Measurements from ENCODE around the gene PEX14.

Gene PEX14

DNA sequence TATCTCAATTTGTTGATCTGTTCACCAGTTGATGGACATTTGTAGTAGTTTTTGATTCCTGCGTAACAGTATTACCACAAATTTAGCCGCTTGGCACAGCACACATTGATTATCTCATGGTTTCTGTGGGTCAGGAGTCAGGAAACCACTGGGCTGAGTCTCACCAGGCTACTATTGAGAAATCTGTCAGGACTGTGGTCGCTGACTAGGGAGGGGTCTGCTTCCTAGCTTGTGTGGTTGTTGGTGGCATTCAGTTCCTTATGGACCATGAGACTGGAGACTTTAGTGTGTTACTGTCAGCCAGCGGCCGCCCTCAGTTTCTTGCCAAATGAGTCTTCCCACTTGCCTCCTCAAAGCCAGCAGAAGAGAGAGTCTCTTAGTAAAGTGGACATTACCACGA is 9.8 kb downstream of the PEX14 start:
- no peak for DNase-seq (ENCODE audit: low read depth)
- H3K4me3 ChIP-seq (ENCODE audit: low read length), result no peak overlapping the region

DNA sequence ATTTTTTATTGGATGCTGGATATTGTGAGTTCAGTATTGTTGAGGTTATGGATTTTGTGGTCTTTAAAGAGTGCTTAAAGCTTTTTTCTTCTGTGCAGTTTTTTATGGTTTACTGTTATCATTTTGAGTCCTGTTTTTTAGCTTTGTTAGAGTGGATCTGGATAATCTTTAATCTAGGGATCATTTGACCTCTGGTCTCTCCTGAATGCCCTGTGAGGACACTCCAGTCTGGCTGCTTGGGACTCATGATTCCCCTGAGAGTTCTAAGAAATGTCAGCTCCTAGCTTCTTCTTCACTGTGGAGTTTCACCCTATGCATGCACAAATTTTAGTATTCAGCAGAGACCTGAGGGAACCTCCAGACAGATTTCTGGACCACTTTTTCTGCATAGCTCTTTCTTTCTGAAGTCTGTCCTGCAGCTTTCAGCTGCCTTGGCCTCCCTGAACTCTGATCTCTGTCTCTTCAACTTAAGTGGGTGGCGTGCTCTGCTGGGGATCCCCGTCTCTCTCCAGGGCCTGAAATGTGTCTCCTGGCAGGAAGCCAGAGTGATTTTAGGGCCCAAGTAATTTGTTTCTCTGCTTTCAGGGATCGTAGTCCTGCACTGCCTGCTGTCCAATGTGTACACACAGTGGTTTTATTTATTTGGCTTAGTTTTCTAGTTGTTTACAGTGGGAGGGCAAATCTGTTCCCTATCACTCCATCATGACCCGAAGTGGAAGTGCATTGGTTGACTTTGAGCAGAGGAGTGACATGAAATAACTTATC is 14.7 kb downstream of the PEX14 start:
- no peak for DNase-seq (ENCODE audit: low read depth)
- TF ChIP-seq, protein P1, sequence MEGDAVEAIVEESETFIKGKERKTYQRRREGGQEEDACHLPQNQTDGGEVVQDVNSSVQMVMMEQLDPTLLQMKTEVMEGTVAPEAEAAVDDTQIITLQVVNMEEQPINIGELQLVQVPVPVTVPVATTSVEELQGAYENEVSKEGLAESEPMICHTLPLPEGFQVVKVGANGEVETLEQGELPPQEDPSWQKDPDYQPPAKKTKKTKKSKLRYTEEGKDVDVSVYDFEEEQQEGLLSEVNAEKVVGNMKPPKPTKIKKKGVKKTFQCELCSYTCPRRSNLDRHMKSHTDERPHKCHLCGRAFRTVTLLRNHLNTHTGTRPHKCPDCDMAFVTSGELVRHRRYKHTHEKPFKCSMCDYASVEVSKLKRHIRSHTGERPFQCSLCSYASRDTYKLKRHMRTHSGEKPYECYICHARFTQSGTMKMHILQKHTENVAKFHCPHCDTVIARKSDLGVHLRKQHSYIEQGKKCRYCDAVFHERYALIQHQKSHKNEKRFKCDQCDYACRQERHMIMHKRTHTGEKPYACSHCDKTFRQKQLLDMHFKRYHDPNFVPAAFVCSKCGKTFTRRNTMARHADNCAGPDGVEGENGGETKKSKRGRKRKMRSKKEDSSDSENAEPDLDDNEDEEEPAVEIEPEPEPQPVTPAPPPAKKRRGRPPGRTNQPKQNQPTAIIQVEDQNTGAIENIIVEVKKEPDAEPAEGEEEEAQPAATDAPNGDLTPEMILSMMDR (conservative IDR thresholded peaks at IDR 0.05; ENCODE audit: low read depth, low read length), result no peak
- H3K4me3 ChIP-seq (ENCODE audit: low read length), result no peak overlapping the region

More for the DNA sequence above, 9.8 kb downstream of the PEX14 start:
- TF ChIP-seq, protein P1 (conservative IDR thresholded peaks at IDR 0.05; ENCODE audit: low read depth, low read length), result no peak

DNA sequence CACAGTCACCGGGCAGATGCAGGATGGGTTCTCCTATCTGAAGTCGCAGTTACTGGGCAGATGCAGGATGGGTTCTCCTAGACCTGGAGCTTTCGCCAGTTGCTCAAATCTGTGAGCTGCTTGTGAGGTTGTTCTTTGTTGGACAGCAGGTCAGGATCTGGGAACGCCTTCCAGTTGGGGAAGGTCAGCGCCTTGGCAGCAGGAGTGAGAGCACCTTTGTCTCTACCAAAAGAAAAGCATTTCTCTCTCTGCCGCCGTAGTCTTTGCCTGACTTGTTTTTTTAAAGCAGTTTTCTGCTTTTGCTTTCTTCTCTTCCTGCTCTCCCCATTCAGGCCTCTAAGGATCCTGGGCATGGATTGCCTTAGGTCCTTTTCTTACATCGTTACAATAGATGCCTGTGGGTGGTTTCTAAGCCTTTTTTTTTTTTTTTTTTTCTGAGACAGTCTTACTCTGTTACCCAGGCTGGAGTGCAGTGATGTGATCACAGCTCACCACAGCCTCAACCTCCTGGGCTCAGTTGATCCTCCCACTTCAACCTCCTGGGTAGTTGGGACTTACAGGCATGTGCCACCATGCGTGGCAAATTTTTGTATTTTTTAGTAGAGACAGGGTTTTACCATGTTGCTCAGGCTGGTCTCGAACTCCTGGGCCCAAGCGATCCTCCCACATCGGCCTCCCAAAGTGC is 15.7 kb downstream of the PEX14 start:
- no peak overlapping the region for H3K4me3 ChIP-seq (ENCODE audit: low read length)
- no peak for DNase-seq (ENCODE audit: low read depth)
- TF ChIP-seq, protein P1 (conservative IDR thresholded peaks at IDR 0.05; ENCODE audit: low read depth, low read length), result no peak

DNA sequence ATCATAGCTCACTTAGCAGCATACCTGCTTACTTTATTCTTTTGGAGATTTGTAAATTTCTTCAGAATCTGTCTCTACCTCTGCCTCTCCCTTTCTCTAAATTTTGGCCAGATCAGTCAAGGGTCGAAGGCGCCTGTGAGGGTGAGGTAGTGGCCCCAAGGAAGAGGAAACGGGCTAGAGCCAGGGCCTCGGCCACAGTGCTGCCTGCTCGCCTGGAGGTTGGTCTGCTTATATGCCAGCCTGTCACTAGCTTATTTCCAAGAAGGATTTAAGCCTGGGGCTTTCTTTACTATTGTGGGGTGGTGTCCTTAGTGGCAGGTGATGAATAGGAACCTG is 19.6 kb downstream of the PEX14 start:
- H3K4me3 ChIP-seq (ENCODE audit: low read length), result no peak overlapping the region
- no peak for DNase-seq (ENCODE audit: low read depth)
- TF ChIP-seq, protein P1 (conservative IDR thresholded peaks at IDR 0.05; ENCODE audit: low read depth, low read length), result no peak

DNA sequence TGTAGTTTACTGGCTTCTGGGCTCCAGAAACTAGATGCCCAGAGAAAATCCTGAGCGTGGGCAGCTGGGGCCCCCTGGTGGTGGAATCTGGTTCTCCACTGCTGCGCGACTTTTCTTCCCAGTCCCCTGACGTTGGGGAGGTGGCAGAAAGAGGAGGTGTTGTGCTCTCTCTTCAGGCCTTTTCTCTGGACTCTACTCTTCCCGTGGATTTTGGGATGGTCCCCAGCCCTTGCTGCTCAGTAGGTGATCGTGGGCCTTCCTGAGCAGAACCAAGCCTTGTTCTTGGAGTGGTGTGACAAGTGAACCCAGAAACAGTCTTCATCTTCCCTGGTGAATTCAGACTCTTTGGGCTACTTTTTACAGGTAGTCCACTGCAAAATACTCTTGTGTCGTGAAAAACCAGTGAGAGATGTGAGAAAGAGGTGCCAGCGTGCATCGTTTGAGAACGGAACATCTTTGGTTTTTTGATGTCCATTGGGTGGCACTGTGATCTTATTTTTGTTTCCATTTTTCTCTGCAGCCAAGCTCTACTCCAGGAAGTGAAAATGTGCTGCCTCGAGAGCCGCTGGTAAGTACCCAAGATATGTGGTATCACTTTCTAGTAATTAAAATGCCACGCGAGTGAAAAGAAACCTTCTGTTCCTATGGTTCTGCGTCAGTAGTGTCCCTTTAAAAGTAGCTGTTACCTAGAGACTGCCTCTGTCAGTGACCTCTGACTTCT is 20.2 kb downstream of the PEX14 start:
- no peak for DNase-seq (ENCODE audit: low read depth)
- peak overlapping the region; percentile 18 for H3K4me3 ChIP-seq (ENCODE audit: low read length)
- TF ChIP-seq, protein P1 (conservative IDR thresholded peaks at IDR 0.05; ENCODE audit: low read depth, low read length), result peak; percentile 90

DNA sequence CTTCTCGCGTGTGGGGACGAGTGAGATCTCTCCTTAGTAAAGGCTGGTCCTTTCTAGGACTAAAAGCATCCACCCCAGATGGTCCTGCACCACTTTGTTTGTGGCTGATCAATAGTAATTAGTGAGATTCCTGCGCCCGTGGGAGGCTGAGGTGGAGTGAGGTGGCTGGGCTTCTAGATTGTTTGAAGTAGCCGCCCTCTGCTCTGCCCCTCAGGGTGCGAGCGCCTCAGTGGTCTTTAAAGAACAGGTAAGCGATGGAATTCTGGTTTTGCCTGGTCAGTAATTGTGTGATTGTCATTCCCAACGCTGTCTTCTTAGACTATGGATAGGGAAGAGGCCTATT is 20.7 kb downstream of the PEX14 start:
- H3K4me3 ChIP-seq (ENCODE audit: low read length), result no peak overlapping the region
- TF ChIP-seq, protein P1 (conservative IDR thresholded peaks at IDR 0.05; ENCODE audit: low read depth, low read length), result no peak
- DNase-seq (ENCODE audit: low read depth), result no peak
